Mesodermal cell (in vitro differentiated cells): ENCODE data around the gene DCDC2. TPM values are rescaled to one million over a fixed set of nuclear protein-coding genes. Genes with fewer than 3 reads are reported as not detected.
"Not testable (repeated sequence)": the region's sequence is repeated elsewhere in the genome, so short reads cannot be mapped to it uniquely, and the experiment has no call there.

Experiments
- H3K27ac ChIP-seq: 2 replicates; pipeline ENCODE4 v1.7.0; 2013; ENCODE audit warnings: mild to moderate bottlenecking, low read depth, low read length, moderate library complexity; ENCODE audit not compliant: severe bottlenecking
- H3K36me3 ChIP-seq: 2 replicates; pipeline ENCODE4 v1.7.1; 2013; ENCODE audit warnings: mild to moderate bottlenecking, low read length, moderate library complexity; ENCODE audit not compliant: control insufficient read depth, insufficient read depth
- H3K4me1 ChIP-seq: one replicate; pipeline ENCODE4 v1.7.1; 2013; ENCODE audit warnings: mild to moderate bottlenecking, low read length; ENCODE audit not compliant: insufficient read depth, control insufficient read depth, poor library complexity, severe bottlenecking
- H3K4me3 ChIP-seq: 2 replicates; pipeline ENCODE4 v1.7.0; 2013; ENCODE audit warnings: low read length, control low read depth, mild to moderate bottlenecking; ENCODE audit not compliant: insufficient read depth, poor library complexity, severe bottlenecking; ENCODE audit errors: extremely low read depth
- H3K9me3 ChIP-seq: 2 replicates; pipeline ENCODE4 v1.7.1; 2013; ENCODE audit warnings: mild to moderate bottlenecking, low read length, moderate library complexity; ENCODE audit not compliant: control insufficient read depth
- WGBS, 2 experiments: methylation state at CpG; one replicate each; pipeline ENCODE4 v1.1.5; 2013; ENCODE audit warnings: missing lambda C conversion rate in 2 of 2; ENCODE audit not compliant: insufficient coverage in 2 of 2; 5-methylcytosine and 5-hydroxymethylcytosine counted together
- polyA plus RNA-seq, 2 experiments: library from polyadenylated mRNA; stranded (reverse); fragments of 50-300 nt; gene quantifications; one replicate each; pipeline ENCODE4 v1.2.3, GENCODE V29; 2013

The DCDC2 gene
- 0.22 TPM for polyA plus RNA-seq (2013, experiment 1 of 2)
- 0.91 TPM for polyA plus RNA-seq (2013, experiment 2 of 2)

DNA sequence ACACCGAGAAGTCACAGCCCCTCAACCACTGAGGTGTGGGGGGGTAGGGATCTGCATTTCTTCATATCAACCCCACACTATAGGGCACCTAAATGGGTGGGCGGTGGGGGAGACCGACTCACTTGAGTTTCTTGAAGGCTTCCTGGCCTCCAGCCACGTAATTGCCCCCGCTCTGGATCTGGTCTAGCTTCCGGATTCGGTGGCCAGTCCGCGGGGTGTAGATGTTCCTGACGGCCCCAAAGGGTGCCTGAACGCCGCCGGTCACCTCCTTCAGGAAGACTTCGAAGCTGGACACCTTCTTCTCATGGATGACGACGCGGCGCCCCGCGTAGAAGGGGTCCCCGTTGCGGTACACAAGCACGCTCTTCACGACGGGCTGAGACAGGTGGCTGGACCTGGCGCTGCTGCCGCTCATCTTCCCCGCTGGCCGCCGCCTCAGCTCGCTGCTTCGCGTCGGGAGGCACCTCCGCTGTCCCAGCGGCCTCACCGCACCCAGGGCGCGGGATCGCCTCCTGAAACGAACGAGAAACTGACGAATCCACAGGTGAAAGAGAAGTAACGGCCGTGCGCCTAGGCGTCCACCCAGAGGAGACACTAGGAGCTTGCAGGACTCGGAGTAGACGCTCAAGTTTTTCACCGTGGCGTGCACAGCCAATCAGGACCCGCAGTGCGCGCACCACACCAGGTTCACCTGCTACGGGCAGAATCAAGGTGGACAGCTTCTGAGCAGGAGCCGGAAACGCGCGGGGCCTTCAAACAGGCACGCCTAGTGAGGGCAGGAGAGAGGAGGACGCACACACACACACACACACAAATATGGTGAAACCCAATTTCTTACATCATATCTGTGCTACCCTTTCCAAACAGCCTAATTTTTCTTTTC lies at the start of gene DCDC2:
DCDC2 (minus strand) TSS at position 724 of the 883 bp plus-strand sequence; CDS start at position 415, 309 bp downstream.
- H3K36me3 ChIP-seq = no peaks in the 10 kb centered on the region
- H3K4me1 ChIP-seq = no peaks in the 10 kb centered on the region
- no peaks in the 10 kb centered on the region for H3K9me3 ChIP-seq
- no peak within 1 kb of the TSS for H3K27ac ChIP-seq
- H3K4me3 ChIP-seq = peak within 1 kb of the TSS; percentile 16
- WGBS, 2 experiments = 51 to 54% methylated on average over 52 to 57 of the region's 61 CpGs

DNA sequence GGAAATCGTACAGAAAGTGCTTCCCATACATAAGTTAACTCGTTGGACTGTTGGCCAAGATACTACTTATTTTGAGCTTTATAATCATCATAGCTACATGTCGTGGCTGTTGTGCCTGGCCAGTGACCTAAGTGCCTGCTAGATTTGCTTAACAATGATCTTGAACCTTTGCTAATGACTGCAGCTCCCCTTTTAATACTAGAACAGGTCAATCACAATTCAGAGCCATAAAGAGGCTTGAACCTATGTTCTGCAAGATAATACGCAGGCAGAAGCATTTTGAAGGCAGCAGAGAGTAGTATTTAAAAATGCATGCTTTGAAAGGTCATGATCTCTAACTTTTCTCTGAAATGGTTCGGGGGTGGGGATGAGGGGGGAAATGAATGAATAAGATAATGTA lies 47.4 kb upstream of the DCDC2 start:
- H3K27ac ChIP-seq = no peak overlapping the region
- no peak overlapping the region for H3K4me3 ChIP-seq
- WGBS, 2 experiments = 92% methylated on average over 3 of the region's 5 CpGs
- H3K9me3 ChIP-seq = no peaks in the 10 kb centered on the region
- H3K4me1 ChIP-seq = peaks cover 22% of the 10 kb centered on the region
- peaks cover 37% of the 10 kb centered on the region for H3K36me3 ChIP-seq

DNA sequence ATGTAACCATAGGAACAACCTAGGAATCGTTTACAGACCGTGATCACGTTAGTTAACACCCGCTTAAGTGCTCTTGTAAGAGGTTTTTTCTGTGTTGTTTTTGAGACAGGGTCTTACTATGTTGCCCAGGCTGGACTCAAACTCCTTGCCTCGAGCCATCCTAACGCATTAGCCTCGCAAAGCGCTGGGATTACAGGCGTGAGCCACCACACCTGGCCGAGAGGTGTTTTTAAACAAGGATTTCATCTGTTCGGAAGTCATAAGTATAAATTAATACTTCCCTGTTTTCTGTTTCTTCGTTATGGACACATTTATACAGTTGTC lies 45.6 kb upstream of the DCDC2 start:
- Histone ChIP-seq H3K4me3 (peak overlapping the region; percentile 83), H3K4me1 (peaks cover 26% of the 10 kb centered on the region), H3K9me3 (no peaks in the 10 kb centered on the region), H3K27ac (no peak overlapping the region), H3K36me3 (peaks cover 24% of the 10 kb centered on the region)
- 0% methylated on average over 2 of the region's 12 CpGs; no CpG with 5 or more reads in 1 of the 2 experiments for WGBS, 2 experiments

DNA sequence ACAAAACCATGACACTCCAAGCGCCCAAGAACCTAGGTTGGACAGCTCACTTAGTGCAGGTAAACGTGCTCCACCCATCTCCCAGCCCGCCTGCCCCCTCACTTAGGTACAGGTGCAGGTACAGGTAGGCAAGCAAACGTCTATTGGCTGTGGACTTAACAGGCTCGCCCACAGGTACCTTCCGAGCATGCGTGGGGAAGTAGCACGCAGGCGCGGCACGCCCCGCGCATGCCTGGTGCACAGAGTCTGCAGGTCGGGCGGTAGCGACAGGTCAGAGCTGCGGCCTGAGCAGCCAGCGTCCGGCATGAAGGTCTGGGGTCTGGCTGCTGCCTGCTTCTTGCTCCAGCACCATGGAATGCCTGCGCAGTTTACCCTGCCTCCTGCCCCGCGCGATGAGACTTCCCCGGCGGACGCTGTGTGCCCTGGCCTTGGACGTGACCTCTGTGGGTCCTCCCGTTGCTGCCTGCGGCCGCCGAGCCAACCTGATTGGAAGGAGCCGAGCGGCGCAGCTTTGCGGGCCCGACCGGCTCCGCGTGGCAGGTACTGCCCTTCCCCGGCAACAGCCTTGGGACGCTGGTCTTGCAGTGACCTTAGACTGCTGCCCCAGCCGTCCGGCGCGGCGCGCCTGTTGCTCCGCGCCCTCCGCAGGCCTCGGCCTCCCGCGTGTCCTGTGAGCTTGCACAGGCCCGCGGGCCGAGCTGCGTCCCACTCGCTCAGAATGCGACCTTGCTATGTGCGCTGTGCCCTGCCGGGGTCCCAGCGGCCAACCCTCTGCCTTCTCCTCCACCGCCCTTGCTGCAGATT lies 45.0 kb upstream of the DCDC2 start, which contains the start of gene MRS2:
MRS2 (plus strand) TSS at position 240 of the 804 bp plus-strand sequence; CDS start at position 351, 111 bp downstream.
- Histone ChIP-seq H3K9me3 (no peaks in the 10 kb centered on the region), H3K4me1 (peaks cover 26% of the 10 kb centered on the region), H3K36me3 (peaks cover 22% of the 10 kb centered on the region), H3K27ac (peak within 1 kb of the TSS; percentile 49), H3K4me3 (peak within 1 kb of the TSS; percentile 83)
- WGBS, 2 experiments = 0 to 1% methylated on average over 51 to 61 of the region's 63 CpGs

DNA sequence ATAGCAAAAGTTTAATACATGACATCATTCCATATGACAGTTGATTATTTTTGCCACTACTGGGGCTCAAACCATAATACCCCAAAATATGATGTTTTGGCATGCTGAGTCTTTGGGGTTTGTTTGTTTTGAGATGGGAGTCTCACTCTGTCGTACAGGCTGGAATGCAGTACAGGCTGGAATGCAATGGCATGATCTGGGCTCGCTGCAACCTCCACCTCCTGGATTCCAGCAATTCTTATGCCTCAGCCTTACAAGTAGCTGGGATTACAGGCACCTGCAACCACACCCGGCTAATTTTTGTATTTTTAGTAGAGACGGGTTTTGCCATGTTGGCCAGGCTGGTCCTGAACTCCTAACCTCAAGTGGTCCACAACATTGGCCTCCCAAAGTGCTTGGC lies 43.6 kb upstream of the DCDC2 start:
- Histone ChIP-seq H3K27ac (no peak overlapping the region), H3K4me3 (no peak overlapping the region)
- WGBS, 2 experiments = 48 to 50% methylated on average over 2 to 3 of the region's 4 CpGs

DNA sequence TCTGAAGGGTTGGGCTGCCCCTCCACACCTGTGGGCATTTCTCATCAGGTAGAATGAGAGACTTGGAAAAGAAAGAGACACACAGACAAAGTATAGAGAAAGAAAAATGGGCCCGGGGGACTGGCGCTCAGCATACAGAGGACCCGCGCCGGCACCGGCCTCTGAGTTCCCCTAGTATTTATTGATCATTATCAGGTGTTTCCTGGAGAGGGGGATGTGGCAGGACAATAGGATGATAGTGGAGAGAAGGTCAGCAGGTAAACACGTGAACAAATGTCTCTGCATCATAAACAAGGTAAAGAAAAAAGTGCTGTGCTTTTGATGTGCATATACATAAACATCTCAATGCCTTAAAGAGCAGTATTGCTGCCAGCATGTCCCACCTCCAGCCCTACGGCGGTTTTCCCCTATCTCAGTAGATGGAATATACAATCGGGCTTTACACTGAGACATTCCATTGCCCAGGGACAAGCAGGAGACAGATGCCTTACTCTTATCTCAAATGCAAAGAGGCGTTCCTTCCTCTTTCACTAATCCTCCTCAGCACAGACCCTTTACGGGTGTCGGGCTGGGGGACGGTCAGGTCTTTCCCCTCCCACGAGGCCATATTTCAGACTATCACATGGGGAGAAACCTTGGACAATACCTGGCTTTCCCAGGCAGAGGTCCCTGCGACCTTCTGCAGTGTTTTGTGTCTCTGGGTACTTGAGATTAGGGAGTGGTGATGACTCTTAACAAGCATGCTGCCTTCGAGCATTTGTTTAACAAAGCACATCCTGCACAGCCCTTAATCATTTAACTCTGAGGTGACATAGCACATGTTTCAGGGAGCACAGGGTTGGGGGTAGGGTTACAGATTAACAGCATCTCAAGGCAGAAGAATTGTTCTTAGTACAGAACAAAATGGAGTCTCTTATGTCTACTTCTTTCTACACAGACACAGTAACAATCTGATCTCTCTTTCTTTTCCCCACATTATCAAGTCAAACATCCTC lies 42.5 kb upstream of the DCDC2 start:
- not testable (repeated sequence) for H3K36me3 ChIP-seq, H3K4me3 ChIP-seq
- peaks cover 26% of the 10 kb centered on the region for H3K4me1 ChIP-seq
- peak overlapping the region; percentile 76 for H3K27ac ChIP-seq
- peaks cover 10% of the 10 kb centered on the region for H3K9me3 ChIP-seq
- 8 to 9% methylated on average over 2 to 7 of the region's 17 CpGs for WGBS, 2 experiments

More for the DNA sequence above, 43.6 kb upstream of the DCDC2 start:
- H3K36me3 ChIP-seq = peaks cover 14% of the 10 kb centered on the region
- peaks cover 26% of the 10 kb centered on the region for H3K4me1 ChIP-seq
- H3K9me3 ChIP-seq = peaks cover 10% of the 10 kb centered on the region

DNA sequence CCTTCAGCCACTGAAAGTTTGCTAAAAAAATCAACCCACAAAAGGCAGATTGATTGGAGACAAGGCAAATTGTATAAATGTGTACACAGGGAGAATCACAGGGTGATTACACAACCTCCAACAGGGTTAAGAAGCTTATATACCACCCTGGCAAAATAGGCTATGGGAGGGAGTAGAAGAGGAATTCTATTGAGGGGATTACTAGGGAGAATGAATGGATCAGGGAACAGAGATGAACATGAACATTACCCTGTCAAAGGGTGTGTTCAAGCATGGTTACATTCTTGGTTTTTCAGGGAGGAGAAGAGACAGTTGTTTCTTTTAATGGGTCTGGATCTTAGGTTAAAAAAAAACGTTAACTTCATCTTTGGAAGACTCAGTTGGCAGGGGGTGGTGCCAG lies 39.8 kb upstream of the DCDC2 start:
- no peak overlapping the region for H3K4me3 ChIP-seq
- H3K27ac ChIP-seq = no peak overlapping the region
- H3K9me3 ChIP-seq = peaks cover 10% of the 10 kb centered on the region
- no peaks in the 10 kb centered on the region for H3K36me3 ChIP-seq
- H3K4me1 ChIP-seq = peaks cover 25% of the 10 kb centered on the region
- WGBS, 2 experiments = 100% methylated on average over 1 of the region's 1 CpG; no CpG with 5 or more reads in 1 of the 2 experiments

DNA sequence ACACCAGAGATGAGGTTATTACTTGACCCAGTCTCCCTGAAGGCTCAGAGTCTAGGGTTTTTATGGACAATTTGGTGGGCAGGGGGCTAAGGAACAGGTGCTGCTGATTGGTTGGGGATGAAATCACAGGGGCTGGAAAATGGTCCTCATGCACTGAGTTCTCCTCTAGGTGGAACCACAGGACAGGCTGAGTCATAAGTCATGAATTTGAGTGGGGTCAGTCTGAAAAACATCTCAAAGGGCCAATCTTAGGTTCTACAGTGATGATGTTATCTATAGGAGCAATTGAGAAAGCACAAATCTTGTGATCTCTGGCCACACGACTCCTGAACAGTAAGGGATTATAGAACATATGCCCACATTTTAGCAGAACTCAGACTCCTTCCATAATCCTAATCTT lies 39.0 kb upstream of the DCDC2 start:
- H3K9me3 ChIP-seq = peaks cover 10% of the 10 kb centered on the region
- H3K4me3 ChIP-seq = no peak overlapping the region
- no CpG with 5 or more reads among the region's 1 CpG for WGBS, 2 experiments
- no peaks in the 10 kb centered on the region for H3K36me3 ChIP-seq
- H3K27ac ChIP-seq = no peak overlapping the region
- H3K4me1 ChIP-seq = peaks cover 18% of the 10 kb centered on the region

DNA sequence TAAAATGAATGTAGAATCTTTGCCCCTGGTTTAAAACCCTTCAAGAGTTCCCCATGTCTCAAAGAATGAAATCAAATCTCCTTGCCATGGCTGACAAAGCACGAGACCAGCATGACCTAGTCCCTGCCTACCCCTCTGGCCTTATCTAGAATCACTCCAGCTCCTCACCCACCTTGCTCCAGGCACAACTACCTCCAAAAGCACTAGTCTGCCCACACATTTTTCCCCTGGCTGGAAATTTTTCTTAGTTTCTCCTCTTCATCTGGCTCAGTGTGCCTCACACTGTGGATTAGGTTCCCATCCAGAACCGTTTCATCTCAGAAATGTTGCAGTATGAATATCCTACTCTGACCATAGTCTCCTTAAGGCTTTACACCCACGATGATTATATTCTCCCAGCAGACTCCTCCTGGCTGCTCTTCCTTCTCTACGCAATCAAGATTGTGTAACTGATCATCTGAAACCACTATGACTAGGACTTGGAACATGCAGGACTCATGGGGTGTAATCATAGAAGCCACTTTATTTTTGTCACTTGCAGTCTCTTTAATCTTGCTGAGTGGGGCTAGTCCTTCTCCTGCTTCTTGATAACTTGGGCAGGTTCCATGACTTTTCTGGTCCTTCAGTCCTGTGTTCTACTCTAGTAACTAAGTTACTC lies 37.0 kb upstream of the DCDC2 start:
- H3K9me3 ChIP-seq = peaks cover 10% of the 10 kb centered on the region
- peaks cover 2% of the 10 kb centered on the region for H3K4me1 ChIP-seq
- WGBS, 2 experiments = 87 to 97% methylated on average over 4 of the region's 4 CpGs
- H3K36me3 ChIP-seq = no peaks in the 10 kb centered on the region
- no peak overlapping the region for H3K4me3 ChIP-seq
- no peak overlapping the region for H3K27ac ChIP-seq
